ENCODE data around the gene MT1M. TPM values are rescaled to one million over a fixed set of nuclear protein-coding genes. Genes with fewer than 3 reads are reported as not detected.

The MT1M gene
- total and polyA plus RNA-seq, 2 donors (not counting 1 experiment from before 2014, with no cell fraction given): 8.5 to 58.8 TPM

- no peaks in the 10 kb centered on the region for H4K20me1 ChIP-seq (ENCODE audit: control insufficient read depth, extremely low read depth, insufficient read depth, low read length)
- peaks cover 41% of the 10 kb centered on the region for H3K27me3 ChIP-seq (ENCODE audit: control insufficient read depth, insufficient read depth, low read length)
- H3K4me1 ChIP-seq (ENCODE audit: control insufficient read depth, extremely low read depth, insufficient read depth, low read length): peaks cover 3% of the 10 kb centered on the region
- peak within 1 kb of the TSS; percentile 8 for H3K4me2 ChIP-seq (ENCODE audit: extremely low read depth, insufficient read depth, low read length)
- no peaks in the 10 kb centered on the region for H3K9me3 ChIP-seq (ENCODE audit: control insufficient read depth, insufficient read depth, low read depth, low read length)
- peak; percentile 15 to 16 for DNase-seq (ENCODE audit: low read depth in 2 of 2)
- no peak within 1 kb of the TSS for H3K9ac ChIP-seq (ENCODE audit: insufficient read depth, low read length)
- no peak within 1 kb of the TSS for H3K4me3 ChIP-seq (replicated peaks in 1 of 4; ENCODE audit: control extremely low read depth in 1 of 4, insufficient read depth in 1 of 4, low read depth in 3 of 4, low read length in 4 of 4)
- H3K27ac ChIP-seq (ENCODE audit: insufficient read depth, low read length): no peak within 1 kb of the TSS
- no peak within 1 kb of the TSS for H2AFZ ChIP-seq (ENCODE audit: low read length)
- peak; percentile 21 for TF ChIP-seq EZH2 (IDR thresholded peaks at IDR 0.05; ENCODE audit: low read length, missing control alignments)
- TF ChIP-seq, protein P1, sequence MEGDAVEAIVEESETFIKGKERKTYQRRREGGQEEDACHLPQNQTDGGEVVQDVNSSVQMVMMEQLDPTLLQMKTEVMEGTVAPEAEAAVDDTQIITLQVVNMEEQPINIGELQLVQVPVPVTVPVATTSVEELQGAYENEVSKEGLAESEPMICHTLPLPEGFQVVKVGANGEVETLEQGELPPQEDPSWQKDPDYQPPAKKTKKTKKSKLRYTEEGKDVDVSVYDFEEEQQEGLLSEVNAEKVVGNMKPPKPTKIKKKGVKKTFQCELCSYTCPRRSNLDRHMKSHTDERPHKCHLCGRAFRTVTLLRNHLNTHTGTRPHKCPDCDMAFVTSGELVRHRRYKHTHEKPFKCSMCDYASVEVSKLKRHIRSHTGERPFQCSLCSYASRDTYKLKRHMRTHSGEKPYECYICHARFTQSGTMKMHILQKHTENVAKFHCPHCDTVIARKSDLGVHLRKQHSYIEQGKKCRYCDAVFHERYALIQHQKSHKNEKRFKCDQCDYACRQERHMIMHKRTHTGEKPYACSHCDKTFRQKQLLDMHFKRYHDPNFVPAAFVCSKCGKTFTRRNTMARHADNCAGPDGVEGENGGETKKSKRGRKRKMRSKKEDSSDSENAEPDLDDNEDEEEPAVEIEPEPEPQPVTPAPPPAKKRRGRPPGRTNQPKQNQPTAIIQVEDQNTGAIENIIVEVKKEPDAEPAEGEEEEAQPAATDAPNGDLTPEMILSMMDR (conservative IDR thresholded peaks at IDR 0.05 in 1 of 2, IDR thresholded peaks at IDR 0.05 in 1 of 2; ENCODE audit: low read depth in 1 of 2, low read length in 2 of 2): no peak
- H3K79me2 ChIP-seq (ENCODE audit: control insufficient read depth, insufficient read depth, low read length): no peaks in the 10 kb centered on the region
- H3K36me3 ChIP-seq (ENCODE audit: control insufficient read depth, insufficient read depth, low read length): no peaks in the 10 kb centered on the region
Observed at GRCh38 chr16:56667581-56668571, 35.4 kb downstream of the MT1M start, which contains the start of gene MT1G. MT1G (minus strand) TSS chr16:56668065; CDS start chr16:56667993, 72 bp downstream.

- Histone ChIP-seq H2AFZ (ENCODE audit: low read length) (no peak within 1 kb of the TSS), H3K36me3 (ENCODE audit: control insufficient read depth, insufficient read depth, low read length) (no peaks in the 10 kb centered on the region), H4K20me1 (ENCODE audit: control insufficient read depth, extremely low read depth, insufficient read depth, low read length) (no peaks in the 10 kb centered on the region), H3K27ac (ENCODE audit: insufficient read depth, low read length) (no peak within 1 kb of the TSS), H3K9ac (ENCODE audit: insufficient read depth, low read length) (no peak within 1 kb of the TSS), H3K79me2 (ENCODE audit: control insufficient read depth, insufficient read depth, low read length) (no peaks in the 10 kb centered on the region), H3K4me3 (replicated peaks in 1 of 4; ENCODE audit: control extremely low read depth in 1 of 4, insufficient read depth in 1 of 4, low read depth in 3 of 4, low read length in 4 of 4) (no peak within 1 kb of the TSS), H3K4me1 (ENCODE audit: control insufficient read depth, extremely low read depth, insufficient read depth, low read length) (peaks cover 7% of the 10 kb centered on the region), H3K9me3 (ENCODE audit: control insufficient read depth, insufficient read depth, low read depth, low read length) (no peaks in the 10 kb centered on the region), H3K27me3 (ENCODE audit: control insufficient read depth, insufficient read depth, low read length) (peaks cover 31% of the 10 kb centered on the region), H3K4me2 (ENCODE audit: extremely low read depth, insufficient read depth, low read length) (no peak within 1 kb of the TSS)
- no peak for DNase-seq (ENCODE audit: low read depth in 2 of 2)
- no peak for TF ChIP-seq EZH2 (IDR thresholded peaks at IDR 0.05; ENCODE audit: low read length, missing control alignments)
Observed at GRCh38 chr16:56669005-56669839, 36.8 kb downstream of the MT1M start, which contains the start of gene MT1H. MT1H (plus strand) TSS chr16:56669814; CDS start chr16:56669885, 71 bp downstream.

DNA sequence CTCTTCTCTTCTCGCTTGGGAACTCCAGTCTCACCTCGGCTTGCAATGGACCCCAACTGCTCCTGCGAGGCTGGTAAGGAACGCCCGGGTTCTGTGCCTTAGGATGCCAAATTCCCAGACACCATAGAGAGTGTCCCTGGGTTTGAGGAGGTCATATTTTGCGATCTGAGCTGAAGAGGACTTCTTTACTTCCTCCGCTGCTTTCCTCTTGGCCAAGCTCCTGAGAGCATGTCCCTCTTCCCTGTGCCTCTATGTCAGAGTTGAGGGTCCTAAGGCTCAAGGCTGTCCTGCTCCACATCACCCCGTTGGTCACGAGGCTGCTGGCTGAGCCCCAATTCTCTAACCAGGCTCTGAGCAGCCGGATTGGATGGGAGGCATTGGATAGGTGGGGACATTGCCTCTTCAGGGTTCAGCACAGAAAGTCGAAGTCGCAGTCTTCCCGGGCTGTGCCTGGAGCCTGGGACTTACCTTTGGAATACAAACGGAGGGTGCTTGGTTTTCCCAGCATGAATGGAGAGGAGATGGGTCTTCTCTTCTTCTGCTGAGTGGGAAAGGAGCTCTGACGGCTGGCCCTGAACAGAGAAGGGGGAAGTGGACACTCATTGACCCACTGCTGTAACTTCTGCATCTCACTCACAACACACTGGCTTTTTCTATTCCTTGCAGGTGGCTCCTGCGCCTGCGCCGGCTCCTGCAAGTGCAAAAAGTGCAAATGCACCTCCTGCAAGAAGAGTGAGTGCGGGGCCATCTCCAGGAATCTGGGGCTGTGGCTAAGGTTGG is 37.6 kb downstream of the MT1M start:
- Histone ChIP-seq H3K9ac (ENCODE audit: insufficient read depth, low read length) (no peak overlapping the region), H2AFZ (ENCODE audit: low read length) (no peak overlapping the region), H3K4me3 (replicated peaks in 1 of 4; ENCODE audit: control extremely low read depth in 1 of 4, insufficient read depth in 1 of 4, low read depth in 3 of 4, low read length in 4 of 4) (no peak overlapping the region), H3K36me3 (ENCODE audit: control insufficient read depth, insufficient read depth, low read length) (no peaks in the 10 kb centered on the region), H3K79me2 (ENCODE audit: control insufficient read depth, insufficient read depth, low read length) (no peaks in the 10 kb centered on the region), H4K20me1 (ENCODE audit: control insufficient read depth, extremely low read depth, insufficient read depth, low read length) (no peaks in the 10 kb centered on the region), H3K4me2 (ENCODE audit: extremely low read depth, insufficient read depth, low read length) (no peak overlapping the region), H3K9me3 (ENCODE audit: control insufficient read depth, insufficient read depth, low read depth, low read length) (no peaks in the 10 kb centered on the region), H3K27me3 (ENCODE audit: control insufficient read depth, insufficient read depth, low read length) (peaks cover 25% of the 10 kb centered on the region), H3K4me1 (ENCODE audit: control insufficient read depth, extremely low read depth, insufficient read depth, low read length) (peaks cover 7% of the 10 kb centered on the region), H3K27ac (ENCODE audit: insufficient read depth, low read length) (no peak overlapping the region)
- TF ChIP-seq, protein P1 (conservative IDR thresholded peaks at IDR 0.05 in 1 of 2, IDR thresholded peaks at IDR 0.05 in 1 of 2; ENCODE audit: low read depth in 1 of 2, low read length in 2 of 2): no peak
- no peak for TF ChIP-seq EZH2 (IDR thresholded peaks at IDR 0.05; ENCODE audit: low read length, missing control alignments)
- DNase-seq (ENCODE audit: low read depth in 2 of 2): no peak
